GM10248 (cell line): ENCODE data around the gene CCNT1.

ENCODE experiments used
- CTCF ChIA-PET: fragments of 300-600 bp; sonication (Branson Sonifier 250); formaldehyde crosslinking; extraction: SDS; loops from one replicate; lab custom pipeline; 2021; ENCODE audit warnings: antibody characterized with exemption; lab: Yijun Ruan, JAX
- POLR2A ChIA-PET: fragments of 350-650 bp; sonication (Branson Sonifier 250); formaldehyde crosslinking; extraction: SDS; loops from one replicate; lab custom pipeline; 2020; ENCODE audit warnings: antibody characterized with exemption; lab: Yijun Ruan, JAX
- DNase-seq: peaks from one replicate; pipeline ENCODE4 v3.0.0; 2012; ENCODE audit errors: extremely low spot score
- CTCF ChIP-seq: IDR thresholded peaks from 2 replicates; pipeline ENCODE4 v1.5.1; 2012; ENCODE audit warnings: mild to moderate bottlenecking, low read depth; ENCODE audit errors: extremely low read depth, missing control alignments, control extremely low read depth

Gene CCNT1

GRCh38 chr12:48716493-48717251, at the start of gene CCNT1:
Gene CCNT1, minus strand, starts transcription at chr12:48716707. Its CDS starts 32 bp downstream, at chr12:48716675.
- peak; percentile 99 for DNase-seq
- TF ChIP-seq CTCF = no peak
- ChIA-PET POLR2A (no interaction called here), CTCF (interaction anchor here (1.1 to 1.3 kb wide), 3 partner anchors 14 to 98 kb away, joined by 4 to 6 read pairs (median 5); no protein-coding TSS in a partner anchor)

GRCh38 chr12:48765753-48766162, 49.3 kb upstream of the CCNT1 start:
- CTCF ChIA-PET = interaction anchor here (0.8 to 6.3 kb wide), 4 partner anchors 10 to 31 kb away, joined by 3 to 35 read pairs (median 4); no protein-coding TSS in a partner anchor
- POLR2A ChIA-PET = no interaction called here
- TF ChIP-seq CTCF = no peak
- DNase-seq = no peak

GRCh38 chr12:48764521-48764920, 48.0 kb upstream of the CCNT1 start:
- TF ChIP-seq CTCF = no peak
- no peak for DNase-seq
- POLR2A ChIA-PET = no interaction called here
- CTCF ChIA-PET = interaction anchor here (1.0 to 6.3 kb wide), 3 partner anchors 9 to 32 kb away, joined by 4 to 35 read pairs (median 4); no protein-coding TSS in a partner anchor

- POLR2A ChIA-PET = no interaction called here
- TF ChIP-seq CTCF = no peak
- DNase-seq = no peak
- CTCF ChIA-PET = interaction anchor here (0.9 to 5.2 kb wide), 5 partner anchors 9 to 56 kb away, joined by 3 to 23 read pairs (median 4); no protein-coding TSS in a partner anchor
These were observed 42.2 kb upstream of the CCNT1 start for GRCh38 chr12:48758737-48759136.

GRCh38 chr12:48758186-48758585, 41.7 kb upstream of the CCNT1 start:
- TF ChIP-seq CTCF = no peak
- DNase-seq = no peak
- CTCF ChIA-PET = interaction anchor here (0.9 to 5.2 kb wide), 5 partner anchors 9 to 57 kb away, joined by 3 to 23 read pairs (median 4); no protein-coding TSS in a partner anchor
- POLR2A ChIA-PET = no interaction called here

- TF ChIP-seq CTCF = no peak
- no peak for DNase-seq
- ChIA-PET CTCF (interaction anchor here (0.8 to 11.3 kb wide), 6 partner anchors 15 to 237 kb away, joined by 3 to 236 read pairs (median 3); no protein-coding TSS in a partner anchor), POLR2A (no interaction called here)
These were observed 34.4 kb upstream of the CCNT1 start for GRCh38 chr12:48750769-48751356.
